CD8-positive, alpha-beta memory T cell (primary cell): ENCODE measurements around the gene CCNK. TPM values are rescaled to one million over a fixed set of nuclear protein-coding genes. Genes with fewer than 3 reads are reported as not detected.

Source experiments
- CTCF ChIA-PET: fragments of 350-600 bp; sonication (Branson Sonifier 250); formaldehyde crosslinking; loops from one replicate; lab custom pipeline; 2021; ENCODE audit warnings: antibody characterized with exemption; lab: Charles Lee
- POLR2A ChIA-PET: fragments of 350-600 bp; sonication (Branson Sonifier 250); formaldehyde crosslinking; loops from one replicate; lab custom pipeline; 2021; ENCODE audit warnings: antibody characterized with exemption; lab: Charles Lee
- DNase-seq, 5 donors: peaks; one replicate each; pipeline versions ENCODE4 v3.0.0 to v3.0.0-alpha.2; 2020 to 2022; ENCODE audit warnings: mixed read lengths in 1 of 5
- H3K27ac ChIP-seq: one replicate; pipeline ENCODE4 v1.7.0; 2013; ENCODE audit warnings: low read depth, mild to moderate bottlenecking, low read length, moderate library complexity
- H3K27me3 ChIP-seq: 2 replicates; pipeline ENCODE4 v1.7.0; 2013; ENCODE audit warnings: low read length, mild to moderate bottlenecking; ENCODE audit not compliant: insufficient read depth, poor library complexity, severe bottlenecking
- H3K36me3 ChIP-seq: 2 replicates; pipeline ENCODE4 v1.7.0; 2013; ENCODE audit warnings: mild to moderate bottlenecking, low read length, moderate library complexity; ENCODE audit not compliant: insufficient read depth
- H3K4me1 ChIP-seq: 2 replicates; pipeline ENCODE4 v1.7.0; 2013; ENCODE audit warnings: mild to moderate bottlenecking, low read length, moderate library complexity; ENCODE audit not compliant: insufficient read depth
- H3K4me3 ChIP-seq: 2 replicates; pipeline ENCODE4 v1.7.0; 2013; ENCODE audit warnings: mild to moderate bottlenecking, low read length
- H3K9me3 ChIP-seq: 2 replicates; pipeline ENCODE4 v1.7.0; 2013; ENCODE audit warnings: mild to moderate bottlenecking, low read length
- H3K27ac Mint-ChIP-seq, 8 donors: one replicate each; pipeline ENCODE4 v1.8.0; 2020 to 2021; ENCODE audit warnings: mixed read lengths in 8 of 8, mild to moderate bottlenecking in 6 of 8, inconsistent platforms in 3 of 8, moderate library complexity in 3 of 8
- H3K27me3 Mint-ChIP-seq, 2 donors: one replicate each; pipeline ENCODE4 v1.8.0; 2020 to 2021; ENCODE audit warnings: mixed read lengths in 2 of 2, mild to moderate bottlenecking in 1 of 2, moderate library complexity in 1 of 2
- H3K36me3 Mint-ChIP-seq, 3 donors: one replicate each; pipeline ENCODE4 v1.8.0; 2020 to 2021; ENCODE audit warnings: mixed read lengths in 3 of 3, inconsistent platforms in 1 of 3, mild to moderate bottlenecking in 1 of 3
- H3K4me1 Mint-ChIP-seq, 3 donors: one replicate each; pipeline ENCODE4 v1.8.0; 2020 to 2021; ENCODE audit warnings: mixed read lengths in 3 of 3, inconsistent platforms in 1 of 3, mild to moderate bottlenecking in 1 of 3
- H3K4me3 Mint-ChIP-seq, 7 donors: one replicate each; pipeline ENCODE4 v1.8.0; 2020 to 2021; ENCODE audit warnings: mixed read lengths in 7 of 7, mild to moderate bottlenecking in 6 of 7, moderate library complexity in 4 of 7, inconsistent platforms in 2 of 7
- H3K9me3 Mint-ChIP-seq, 5 donors: one replicate each; pipeline ENCODE4 v1.8.0; 2020 to 2022; ENCODE audit warnings: mixed read lengths in 5 of 5, mild to moderate bottlenecking in 3 of 5, moderate library complexity in 2 of 5, inconsistent platforms in 1 of 5
- polyA plus RNA-seq: library from polyadenylated mRNA; unstranded; fragments of 300-500 nt; fragmentation: Illumina TruSeq; gene quantifications from one replicate; pipeline ENCODE4 v1.2.3, GENCODE V29; 2021
- total RNA-seq, 2 experiments: library from RNA; stranded (reverse); gene quantifications; one replicate each; pipeline ENCODE4 v1.2.3, GENCODE V29; 2021

CCNK gene
- total and polyA plus RNA-seq, 3 experiments from 2014 or later = 16.4 to 115 (median 110) TPM

GRCh38 chr14:99508896-99509629, 27.9 kb downstream of the CCNK start:
- Histone ChIP-seq H3K27ac (no peak overlapping the region), H3K4me1 (no peaks in the 10 kb centered on the region), H3K4me3 (no peak overlapping the region), H3K36me3 (peaks cover 47% of the 10 kb centered on the region), H3K27me3 (no peaks in the 10 kb centered on the region), H3K9me3 (no peaks in the 10 kb centered on the region)
- ChIA-PET CTCF (no interaction called here), POLR2A (no interaction called here)
- Mint-ChIP-seq H3K27ac (peak overlapping the region in 1 of 8 donors; percentile 43), H3K9me3 (no peaks in the 10 kb centered on the region), H3K4me3 (no peak overlapping the region), H3K36me3 (peaks cover 18 to 86% (median 20%) of the 10 kb centered on the region in 3 donors), H3K27me3 (peaks cover 0 to 1% of the 10 kb centered on the region in 2 donors), H3K4me1 (no peaks in the 10 kb centered on the region)
- DNase-seq = no peak

DNA sequence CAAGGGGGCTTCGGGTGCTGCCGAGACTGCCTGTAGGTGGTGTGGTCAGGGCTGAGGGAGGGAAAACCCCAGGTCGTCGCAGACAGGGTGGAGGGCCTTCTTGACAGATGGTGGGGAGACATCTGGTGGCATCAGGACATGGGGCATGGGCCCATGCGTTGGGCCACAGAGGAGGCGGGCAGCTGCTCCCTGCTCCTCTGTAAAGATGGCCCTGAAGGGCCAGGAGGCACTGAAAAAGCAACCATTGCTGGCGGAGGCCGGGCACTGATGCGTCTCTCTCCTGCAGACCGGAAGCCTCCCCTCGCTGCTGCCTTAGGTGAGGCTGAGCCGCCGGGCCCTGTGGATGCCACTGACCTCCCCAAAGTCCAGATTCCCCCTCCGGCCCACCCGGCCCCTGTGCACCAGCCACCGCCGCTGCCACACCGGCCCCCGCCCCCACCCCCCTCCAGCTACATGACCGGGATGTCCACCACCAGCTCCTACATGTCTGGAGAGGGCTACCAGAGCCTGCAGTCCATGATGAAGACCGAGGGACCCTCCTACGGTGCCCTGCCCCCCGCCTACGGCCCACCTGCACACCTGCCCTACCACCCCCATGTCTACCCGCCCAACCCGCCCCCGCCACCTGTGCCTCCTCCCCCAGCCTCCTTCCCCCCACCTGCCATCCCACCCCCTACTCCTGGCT, 28.8 kb downstream of the CCNK start:
- no peaks in the 10 kb centered on the region for H3K9me3 Mint-ChIP-seq
- H3K4me3 ChIP-seq = no peak overlapping the region
- no peaks in the 10 kb centered on the region for H3K9me3 ChIP-seq
- H3K27ac Mint-ChIP-seq = peak overlapping the region in 1 of 8 donors; percentile 78
- ChIA-PET CTCF (interaction anchor here (0.5 kb wide), 1 partner anchor 118 kb away, joined by 4 read pairs; no protein-coding TSS in a partner anchor), POLR2A (no interaction called here)
- H3K4me1 ChIP-seq = no peaks in the 10 kb centered on the region
- no peak overlapping the region for H3K27ac ChIP-seq
- no peaks in the 10 kb centered on the region for H3K4me1 Mint-ChIP-seq
- H3K4me3 Mint-ChIP-seq = no peak overlapping the region
- peaks cover 13 to 79% (median 15%) of the 10 kb centered on the region in 3 donors for H3K36me3 Mint-ChIP-seq
- peaks cover 41% of the 10 kb centered on the region for H3K36me3 ChIP-seq
- DNase-seq = no peak
- no peaks in the 10 kb centered on the region for H3K27me3 Mint-ChIP-seq
- no peaks in the 10 kb centered on the region for H3K27me3 ChIP-seq

- no peak overlapping the region for H3K4me3 ChIP-seq
- Mint-ChIP-seq H3K4me3 (no peak overlapping the region), H3K27ac (peak overlapping the region in 1 of 8 donors; percentile 20), H3K4me1 (no peaks in the 10 kb centered on the region), H3K27me3 (no peaks in the 10 kb centered on the region), H3K36me3 (peaks cover 9 to 73% (median 12%) of the 10 kb centered on the region in 3 donors), H3K9me3 (no peaks in the 10 kb centered on the region)
- no peak for DNase-seq
- no peak overlapping the region for H3K27ac ChIP-seq
- peaks cover 35% of the 10 kb centered on the region for H3K36me3 ChIP-seq
- H3K4me1 ChIP-seq = no peaks in the 10 kb centered on the region
- no peaks in the 10 kb centered on the region for H3K9me3 ChIP-seq
- ChIA-PET POLR2A (interaction anchor here (1.2 kb wide), 1 partner anchor 95 kb away, joined by 3 read pairs; no protein-coding TSS in a partner anchor), CTCF (interaction anchor here (0.5 kb wide), 1 partner anchor 117 kb away, joined by 4 read pairs; no protein-coding TSS in a partner anchor)
- no peaks in the 10 kb centered on the region for H3K27me3 ChIP-seq
These were observed 29.4 kb downstream of the CCNK start for GRCh38 chr14:99510556-99511139.

- Histone ChIP-seq H3K36me3 (peaks cover 26% of the 10 kb centered on the region), H3K4me3 (no peak overlapping the region), H3K27ac (no peak overlapping the region), H3K4me1 (no peaks in the 10 kb centered on the region), H3K27me3 (no peaks in the 10 kb centered on the region), H3K9me3 (no peaks in the 10 kb centered on the region)
- peak overlapping the region in 2 of 8 donors; percentile 20 to 41 for H3K27ac Mint-ChIP-seq
- no peaks in the 10 kb centered on the region for H3K27me3 Mint-ChIP-seq
- DNase-seq = no peak
- no peaks in the 10 kb centered on the region for H3K9me3 Mint-ChIP-seq
- peaks cover 0 to 64% (median 7%) of the 10 kb centered on the region in 3 donors for H3K36me3 Mint-ChIP-seq
- ChIA-PET POLR2A (interaction anchor here (1.2 kb wide), 1 partner anchor 95 kb away, joined by 3 read pairs; no protein-coding TSS in a partner anchor), CTCF (no interaction called here)
- H3K4me3 Mint-ChIP-seq = no peak overlapping the region
- H3K4me1 Mint-ChIP-seq = no peaks in the 10 kb centered on the region
These were observed 30.4 kb downstream of the CCNK start for GRCh38 chr14:99511421-99512109.

DNA sequence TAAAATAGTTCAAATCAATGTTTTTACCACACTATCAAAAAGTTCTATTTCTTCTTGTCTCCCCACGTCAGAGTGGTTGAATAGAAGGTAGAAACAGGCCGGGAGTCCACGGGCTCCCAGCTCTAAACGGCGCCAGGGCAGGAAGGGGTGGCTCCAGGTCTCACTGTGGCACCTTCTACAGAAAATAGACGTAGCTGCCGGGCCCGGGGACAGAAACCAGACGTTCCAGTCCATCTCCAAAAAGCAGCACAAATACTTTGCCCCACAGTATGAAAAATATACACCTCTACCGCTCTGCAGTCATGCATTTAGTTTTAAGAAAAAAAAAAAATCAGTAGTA, 30.9 kb downstream of the CCNK start:
- Histone ChIP-seq H3K4me1 (no peaks in the 10 kb centered on the region), H3K27ac (no peak overlapping the region), H3K27me3 (no peaks in the 10 kb centered on the region), H3K4me3 (no peak overlapping the region), H3K9me3 (no peaks in the 10 kb centered on the region), H3K36me3 (peaks cover 21% of the 10 kb centered on the region)
- H3K9me3 Mint-ChIP-seq = no peaks in the 10 kb centered on the region
- H3K27ac Mint-ChIP-seq = peak overlapping the region in 1 of 8 donors; percentile 27
- CTCF ChIA-PET = no interaction called here
- H3K4me1 Mint-ChIP-seq = no peaks in the 10 kb centered on the region
- H3K36me3 Mint-ChIP-seq = peaks cover 0 to 59% (median 7%) of the 10 kb centered on the region in 3 donors
- no peaks in the 10 kb centered on the region for H3K27me3 Mint-ChIP-seq
- DNase-seq = no peak
- POLR2A ChIA-PET = no interaction called here
- H3K4me3 Mint-ChIP-seq = no peak overlapping the region

DNA sequence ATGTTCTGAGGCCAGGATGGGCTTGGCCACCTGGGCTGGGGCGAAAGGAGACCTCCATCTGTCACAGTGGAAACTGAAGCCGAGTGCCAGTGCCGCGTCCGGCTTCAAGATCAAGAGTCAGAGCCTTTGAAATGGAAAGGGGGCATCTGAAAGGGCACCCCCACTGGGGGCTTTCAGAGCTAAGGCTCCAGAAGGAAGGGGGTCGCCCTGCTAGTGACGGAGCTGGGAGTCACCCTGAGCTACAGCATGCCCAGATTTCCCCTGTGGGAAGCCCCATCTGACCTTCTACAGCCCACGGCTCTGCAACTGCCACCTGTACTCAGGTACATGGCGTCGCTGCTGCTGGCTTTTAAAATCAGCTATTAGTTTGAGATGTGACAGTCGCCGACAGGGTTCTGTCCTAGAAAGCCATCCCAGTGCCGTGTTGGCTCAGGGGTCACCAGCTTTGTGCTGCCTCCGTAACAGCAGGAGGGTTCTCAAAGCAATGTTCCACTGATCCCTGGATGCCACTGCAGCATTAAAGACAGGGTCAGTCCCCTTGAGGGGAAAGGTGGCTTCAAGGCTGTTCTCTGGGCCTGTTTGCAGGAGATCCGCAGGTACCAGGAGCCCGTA, 31.5 kb downstream of the CCNK start:
- CTCF ChIA-PET = no interaction called here
- H3K4me3 ChIP-seq = no peak overlapping the region
- H3K27me3 ChIP-seq = no peaks in the 10 kb centered on the region
- no peak overlapping the region for H3K27ac ChIP-seq
- Mint-ChIP-seq H3K27ac (peak overlapping the region in 1 of 8 donors; percentile 27), H3K27me3 (no peaks in the 10 kb centered on the region), H3K4me1 (no peaks in the 10 kb centered on the region), H3K9me3 (no peaks in the 10 kb centered on the region), H3K36me3 (peaks cover 0 to 53% (median 7%) of the 10 kb centered on the region in 3 donors), H3K4me3 (no peak overlapping the region)
- no peaks in the 10 kb centered on the region for H3K4me1 ChIP-seq
- DNase-seq = no peak
- H3K9me3 ChIP-seq = no peaks in the 10 kb centered on the region
- H3K36me3 ChIP-seq = peaks cover 15% of the 10 kb centered on the region
- POLR2A ChIA-PET = no interaction called here

GRCh38 chr14:99513183-99513694, 32.0 kb downstream of the CCNK start:
- no peaks in the 10 kb centered on the region for H3K4me1 Mint-ChIP-seq
- no peak overlapping the region for H3K4me3 ChIP-seq
- peak overlapping the region in 1 of 8 donors; percentile 54 for H3K27ac Mint-ChIP-seq
- H3K27me3 ChIP-seq = no peaks in the 10 kb centered on the region
- CTCF ChIA-PET = no interaction called here
- peak overlapping the region in 1 of 7 donors; percentile 48 for H3K4me3 Mint-ChIP-seq
- no peaks in the 10 kb centered on the region for H3K27me3 Mint-ChIP-seq
- H3K9me3 ChIP-seq = no peaks in the 10 kb centered on the region
- H3K36me3 Mint-ChIP-seq = peaks cover 0 to 47% (median 7%) of the 10 kb centered on the region in 3 donors
- H3K4me1 ChIP-seq = no peaks in the 10 kb centered on the region
- no peak for DNase-seq
- H3K27ac ChIP-seq = no peak overlapping the region
- H3K36me3 ChIP-seq = peaks cover 9% of the 10 kb centered on the region
- POLR2A ChIA-PET = no interaction called here
- H3K9me3 Mint-ChIP-seq = no peaks in the 10 kb centered on the region
